Stomach (tissue), 9 donors: ENCODE data around the gene ABCD2. TPM values are rescaled to one million over a fixed set of nuclear protein-coding genes. Genes with fewer than 3 reads are reported as not detected.

Experiments
- DNase-seq, 2 donors: peaks; one replicate each; pipeline versions ENCODE4 v3.0.0 to v3.0.0-alpha.2; 2013 to 2019
- H3K27ac ChIP-seq, 5 donors: fragments of 200-600 bp in 4 of 5; sonication (generic) in 4 of 5; one replicate each; pipeline ENCODE4 v1.5.1; 2013 to 2019; ENCODE audit warnings: mild to moderate bottlenecking in 1 of 5, moderate library complexity in 1 of 5
- H3K27me3 ChIP-seq, 3 donors: fragments of 200-600 bp; sonication (generic); one replicate each; pipeline ENCODE4 v1.5.1; 2017 to 2019; ENCODE audit warnings: mixed run types in 1 of 3
- H3K36me3 ChIP-seq, 4 donors: fragments of 200-600 bp; sonication (generic); 1 replicate in 3 of 4; 2 replicates in 1 of 4; pipeline ENCODE4 v1.5.1; 2016 to 2019
- H3K4me1 ChIP-seq, 4 donors: fragments of 200-600 bp; sonication (generic); one replicate each; pipeline ENCODE4 v1.5.1; 2016 to 2019
- H3K4me3 ChIP-seq, 4 donors: fragments of 200-600 bp; sonication (generic) in 3 of 4; one replicate each; pipeline ENCODE4 v1.5.1; 2016 to 2019; ENCODE audit warnings: mild to moderate bottlenecking in 1 of 4
- H3K9me3 ChIP-seq, 4 donors: fragments of 200-600 bp; sonication (generic); one replicate each; pipeline ENCODE4 v1.5.1; 2016 to 2019
- EP300 ChIP-seq: sonication (generic); formaldehyde crosslinking; IDR thresholded peaks from one replicate; pipeline ENCODE4 v1.6.1; 2017; ENCODE audit warnings: antibody characterized with exemption
- POLR2A ChIP-seq, 4 donors: fragments of 450-650 bp; IDR thresholded peaks; one replicate each; pipeline ENCODE4 v1.6.1; 2016; ENCODE audit warnings: antibody characterized with exemption in 4 of 4, control low read depth in 2 of 4, mild to moderate bottlenecking in 1 of 4, moderate library complexity in 1 of 4
- POLR2AphosphoS5 ChIP-seq, 3 donors: sonication (generic); formaldehyde crosslinking; IDR thresholded peaks; one replicate each; pipeline ENCODE4 v1.6.1; 2016; ENCODE audit warnings: antibody characterized with exemption in 3 of 3
- WGBS, 5 donors: extraction: QIAGEN DNeasy Blood & Tissue Kit in 3 of 5; methylation state at CpG; one replicate each; pipeline versions ENCODE4 v1.1.5 to v1.1.7; 2013 to 2018; 5-methylcytosine and 5-hydroxymethylcytosine counted together
- intact Hi-C: fragments of 100-400 bp; cut with DNase I; formaldehyde crosslinking; loops from one replicate; pipeline ENCODE4 v1.15.1; 2023; ENCODE audit warnings: low total_unique reads
- polyA plus RNA-seq, 3 donors: library from polyadenylated mRNA; stranded (reverse); fragments of 200-250 nt; gene quantifications; one replicate each; pipeline ENCODE4 v1.2.3, GENCODE V29; 2013
- total RNA-seq, 5 donors: library from RNA; depleted of rRNA; stranded (reverse); fragments of >200 nt; gene quantifications; one replicate each; pipeline versions ENCODE4 v1.1.0 to v1.2.3, GENCODE V29; 2014 to 2016
- TF ChIP-seq, protein P1 (sequence below), 7 experiments: fragments of 450-650 bp in 4 of 7; fragments of 200-600 bp in 3 of 7; sonication (generic) in 3 of 7; IDR thresholded peaks; one replicate each; pipeline ENCODE4 v1.5.1; 2016 to 2019; ENCODE audit warnings: antibody characterized with exemption in 7 of 7, control low read depth in 2 of 7, mild to moderate bottlenecking in 1 of 7
- donor health status: healthy with polysubstance abuse.
- donor health status: Bipolar disorder and iron deficiency.
- donor health status: healthy.

ABCD2 gene
- total and polyA plus RNA-seq, 8 donors, result 0.06 to 4.9 (median 0.72) TPM; not detected in 2

DNA sequence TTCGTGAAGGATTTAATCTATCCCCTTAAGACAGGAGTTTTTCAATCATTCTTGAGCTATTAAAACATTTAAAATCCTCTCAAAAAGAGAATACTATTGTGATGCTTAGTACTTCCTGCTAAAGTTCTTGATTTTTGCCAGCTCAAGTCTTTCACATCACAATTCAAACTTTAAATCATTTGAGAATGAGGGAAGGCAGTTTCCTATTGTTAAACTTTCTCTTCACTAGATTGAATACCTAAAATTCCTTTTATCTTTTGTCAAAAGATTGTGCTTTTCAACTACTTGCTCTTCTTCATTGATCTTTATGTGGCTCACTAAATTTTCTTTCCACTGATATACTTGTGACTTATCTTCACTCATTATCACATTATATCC lies 44.1 kb downstream of the ABCD2 start:
- Histone ChIP-seq H3K9me3 (no peaks in the 10 kb centered on the region), H3K4me3 (no peak overlapping the region), H3K27me3 (no peaks in the 10 kb centered on the region), H3K36me3 (no peaks in the 10 kb centered on the region), H3K4me1 (no peaks in the 10 kb centered on the region), H3K27ac (no peak overlapping the region)
- DNase-seq, result no peak
- WGBS, 5 donors, result 61 to 83% (median 65%) methylated on average over 1 of the region's 1 CpG
- TF ChIP-seq POLR2AphosphoS5 (IDR thresholded peaks at IDR 0.05) (no peak), POLR2A (IDR thresholded peaks at IDR 0.05) (no peak), EP300 (no peak)
- TF ChIP-seq, protein P1, sequence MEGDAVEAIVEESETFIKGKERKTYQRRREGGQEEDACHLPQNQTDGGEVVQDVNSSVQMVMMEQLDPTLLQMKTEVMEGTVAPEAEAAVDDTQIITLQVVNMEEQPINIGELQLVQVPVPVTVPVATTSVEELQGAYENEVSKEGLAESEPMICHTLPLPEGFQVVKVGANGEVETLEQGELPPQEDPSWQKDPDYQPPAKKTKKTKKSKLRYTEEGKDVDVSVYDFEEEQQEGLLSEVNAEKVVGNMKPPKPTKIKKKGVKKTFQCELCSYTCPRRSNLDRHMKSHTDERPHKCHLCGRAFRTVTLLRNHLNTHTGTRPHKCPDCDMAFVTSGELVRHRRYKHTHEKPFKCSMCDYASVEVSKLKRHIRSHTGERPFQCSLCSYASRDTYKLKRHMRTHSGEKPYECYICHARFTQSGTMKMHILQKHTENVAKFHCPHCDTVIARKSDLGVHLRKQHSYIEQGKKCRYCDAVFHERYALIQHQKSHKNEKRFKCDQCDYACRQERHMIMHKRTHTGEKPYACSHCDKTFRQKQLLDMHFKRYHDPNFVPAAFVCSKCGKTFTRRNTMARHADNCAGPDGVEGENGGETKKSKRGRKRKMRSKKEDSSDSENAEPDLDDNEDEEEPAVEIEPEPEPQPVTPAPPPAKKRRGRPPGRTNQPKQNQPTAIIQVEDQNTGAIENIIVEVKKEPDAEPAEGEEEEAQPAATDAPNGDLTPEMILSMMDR (IDR thresholded peaks at IDR 0.05), result no peak
- intact Hi-C loops, result no loop called here

DNA sequence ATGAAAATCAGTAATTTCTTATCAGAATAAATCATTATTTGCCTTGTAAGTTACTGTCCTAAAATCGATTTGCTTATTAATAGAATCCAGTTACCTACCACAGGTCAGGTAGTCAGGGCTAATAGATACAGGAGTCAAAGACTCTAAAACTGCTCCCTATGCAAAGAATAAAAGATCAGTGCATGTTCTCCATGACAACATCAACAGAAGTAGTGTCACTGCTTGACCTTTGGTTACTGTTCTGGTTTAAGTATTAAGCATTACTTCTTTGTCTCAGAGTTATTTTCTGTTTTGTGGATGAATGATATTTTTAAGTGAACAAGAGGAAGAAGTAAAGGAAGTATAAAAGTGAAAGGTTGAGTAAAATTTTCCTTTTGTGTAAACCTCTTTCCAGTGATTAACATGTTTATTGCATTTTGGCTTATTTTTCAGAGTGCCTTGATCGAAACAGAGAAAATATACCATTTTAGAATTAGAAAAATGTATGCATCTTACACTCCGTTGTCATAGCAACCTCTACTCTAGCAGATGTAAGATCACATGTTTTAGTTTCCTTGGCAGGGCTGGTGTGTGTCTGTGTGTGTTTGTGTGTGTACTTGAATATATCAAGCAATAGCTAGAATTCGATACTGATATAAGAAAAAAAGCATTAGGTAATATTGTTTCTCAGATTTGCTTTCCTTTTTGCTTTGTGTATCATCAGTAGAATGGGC lies 44.7 kb downstream of the ABCD2 start:
- TF ChIP-seq POLR2AphosphoS5 (IDR thresholded peaks at IDR 0.05), result no peak
- TF ChIP-seq EP300, result no peak
- TF ChIP-seq, protein P1 (IDR thresholded peaks at IDR 0.05), result no peak
- no peak for TF ChIP-seq POLR2A (IDR thresholded peaks at IDR 0.05)
- no peak overlapping the region for H3K27ac ChIP-seq
- no peak overlapping the region for H3K4me3 ChIP-seq
- no peaks in the 10 kb centered on the region for H3K4me1 ChIP-seq
- peak in 1 of 2 donors; percentile 8 for DNase-seq
- H3K27me3 ChIP-seq, result no peaks in the 10 kb centered on the region
- 71 to 78% (median 75%) methylated on average over 4 of the region's 4 CpGs for WGBS, 5 donors
- H3K36me3 ChIP-seq, result no peaks in the 10 kb centered on the region
- no peaks in the 10 kb centered on the region for H3K9me3 ChIP-seq
- intact Hi-C loops, result no loop called here

DNA sequence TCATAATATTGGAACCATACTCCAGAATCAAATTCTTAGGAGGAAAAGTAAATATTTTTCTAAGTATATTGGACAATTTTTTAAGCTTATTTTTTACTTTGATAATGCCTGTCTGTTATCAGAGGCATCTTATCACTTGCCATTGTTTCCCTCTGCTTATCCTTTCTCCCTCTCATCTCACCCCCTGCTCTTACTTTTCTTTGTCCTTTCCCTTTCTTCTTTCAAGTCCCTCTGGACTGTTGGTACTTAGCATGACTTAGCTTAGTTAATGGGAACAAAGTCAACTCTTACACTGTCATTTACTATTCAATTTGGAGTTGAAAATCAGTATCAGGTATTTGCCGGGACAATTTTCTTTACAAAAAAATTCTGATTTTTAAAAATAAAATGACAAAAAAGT lies 45.2 kb downstream of the ABCD2 start:
- TF ChIP-seq POLR2AphosphoS5 (IDR thresholded peaks at IDR 0.05), result no peak
- TF ChIP-seq EP300, result no peak
- TF ChIP-seq POLR2A (IDR thresholded peaks at IDR 0.05), result no peak
- TF ChIP-seq, protein P1 (IDR thresholded peaks at IDR 0.05), result no peak
- peaks cover 0 to 3% (median 0%) of the 10 kb centered on the region in 4 donors for H3K36me3 ChIP-seq
- no peaks in the 10 kb centered on the region for H3K4me1 ChIP-seq
- peaks cover 0 to 4% (median under 1%) of the 10 kb centered on the region in 4 donors for H3K9me3 ChIP-seq
- intact Hi-C loops, result no loop called here
- no peak for DNase-seq
- no peaks in the 10 kb centered on the region for H3K27me3 ChIP-seq
- H3K27ac ChIP-seq, result no peak overlapping the region
- H3K4me3 ChIP-seq, result no peak overlapping the region
- WGBS, 5 donors, result 82 to 91% (median 89%) methylated on average over 1 of the region's 1 CpG

DNA sequence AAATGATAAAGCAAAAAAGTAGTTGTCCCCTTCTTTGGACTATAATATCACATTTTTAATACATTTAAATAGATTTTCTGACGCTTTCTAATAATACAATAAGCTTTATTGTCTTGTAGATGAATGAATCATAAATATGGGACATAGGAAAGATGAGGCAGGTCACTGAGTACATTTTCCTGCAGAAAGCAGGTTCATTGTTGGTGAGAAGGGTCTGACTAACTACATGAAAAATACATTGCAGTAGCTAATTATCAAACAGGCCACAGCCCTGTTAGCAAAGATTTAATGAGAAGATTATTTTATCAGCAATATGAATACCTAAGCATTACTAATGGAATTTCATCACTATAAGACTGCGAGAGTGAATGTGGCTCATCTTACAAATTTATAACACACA lies 45.6 kb downstream of the ABCD2 start:
- no peak for DNase-seq
- 61 to 78% (median 70%) methylated on average over 2 of the region's 2 CpGs for WGBS, 5 donors
- Histone ChIP-seq H3K27ac (no peak overlapping the region), H3K36me3 (peaks cover 0 to 7% (median 0%) of the 10 kb centered on the region in 4 donors), H3K4me1 (no peaks in the 10 kb centered on the region), H3K27me3 (no peaks in the 10 kb centered on the region), H3K9me3 (peaks cover 0 to 8% (median 3%) of the 10 kb centered on the region in 4 donors), H3K4me3 (no peak overlapping the region)
- intact Hi-C loops, result no loop called here
- TF ChIP-seq, protein P1 (IDR thresholded peaks at IDR 0.05), result no peak
- no peak for TF ChIP-seq POLR2AphosphoS5 (IDR thresholded peaks at IDR 0.05)
- no peak for TF ChIP-seq POLR2A (IDR thresholded peaks at IDR 0.05)
- TF ChIP-seq EP300, result no peak
